ENCODE data around the gene PHACTR4.
"Not testable (repeated sequence)": the region's sequence is repeated elsewhere in the genome, so short reads cannot be mapped to it uniquely, and the experiment has no call there.

Gene PHACTR4

GRCh38 chr1:28526886-28527285 lies 157.3 kb downstream of the PHACTR4 start:
- DNase-seq: no peak

- DNase-seq: no peak
These were observed 160.9 kb downstream of the PHACTR4 start for GRCh38 chr1:28530456-28530855.

- no peak for DNase-seq
These were observed 165.1 kb downstream of the PHACTR4 start for GRCh38 chr1:28534671-28535070.

GRCh38 chr1:28535180-28535579 lies 165.6 kb downstream of the PHACTR4 start:
- DNase-seq: no peak

GRCh38 chr1:28537457-28538199 lies 168.1 kb downstream of the PHACTR4 start:
- no peak for DNase-seq

- no peak for DNase-seq
These were observed 168.7 kb downstream of the PHACTR4 start for GRCh38 chr1:28538286-28538685.

- DNase-seq: no peak
These were observed 171.1 kb downstream of the PHACTR4 start for GRCh38 chr1:28540651-28541050.

GRCh38 chr1:28541414-28542015 lies 172.0 kb downstream of the PHACTR4 start:
- DNase-seq: not testable (repeated sequence)

GRCh38 chr1:28545246-28545628 lies 175.7 kb downstream of the PHACTR4 start:
- no peak for DNase-seq

GRCh38 chr1:28548318-28548717 lies 178.8 kb downstream of the PHACTR4 start:
- DNase-seq: no peak

All from stimulated activated naive CD4-positive, alpha-beta T cell (primary cell).